Epithelial cell of umbilical artery (primary cell): Measurements from ENCODE around the gene ANXA4. TPM values are rescaled to one million over a fixed set of nuclear protein-coding genes. Genes with fewer than 3 reads are reported as not detected.

Experiments
- total RNA-seq: library from RNA; depleted of rRNA; stranded (reverse); fragments of >200 nt; gene quantifications from 2 replicates; pipeline ENCODE4 v1.2.3, GENCODE V29; 2014

ANXA4 gene
- 16.4 and 17.5 TPM in 2 replicates for total RNA-seq

GRCh38 chr2:69741575-69742321 is at the start of gene ANXA4:
Gene ANXA4, plus strand, starts transcription at chr2:69742134. Its CDS starts 39,432 bp downstream, at chr2:69781566.

GRCh38 chr2:69829256-69830044 is 87.5 kb downstream of the ANXA4 start, which contains the start of gene GMCL1:
Gene GMCL1, plus strand, starts transcription at chr2:69829660. Its CDS starts 233 bp downstream, at chr2:69829893.

Other genes with a start within 250 kb of the ANXA4 start
- gene AAK1, start 98.4 kb upstream of the ANXA4 start, total RNA-seq = 24.7 and 29.9 TPM in 2 replicates
- gene GMCL1, start 87.5 kb downstream of the ANXA4 start, total RNA-seq = 9.4 and 11.1 TPM in 2 replicates
- gene SNRNP27, start 151.8 kb downstream of the ANXA4 start, total RNA-seq = 48.0 and 49.7 TPM in 2 replicates
- 2.3 and 4.1 TPM in 2 replicates for gene MXD1, start 173.0 kb downstream of the ANXA4 start, total RNA-seq
- gene ASPRV1, start 219.5 kb downstream of the ANXA4 start, total RNA-seq = 0.32 TPM in 1 of 2 replicates, not detected in the other